Stimulated activated CD4-positive, alpha-beta T cell treated with anti-CD3 and anti-CD28 coated beads, Interleukin-15, amount 100 ng/mL, for 24 hours (primary cell): ENCODE results near the gene DNTTIP2.
"Not testable (repeated sequence)": the region's sequence is repeated elsewhere in the genome, so short reads cannot be mapped to it uniquely, and the experiment has no call there.

Experiments
- DNase-seq: peaks from one replicate; pipeline ENCODE4 v3.0.0-alpha.2; 2020

The DNTTIP2 gene

DNA sequence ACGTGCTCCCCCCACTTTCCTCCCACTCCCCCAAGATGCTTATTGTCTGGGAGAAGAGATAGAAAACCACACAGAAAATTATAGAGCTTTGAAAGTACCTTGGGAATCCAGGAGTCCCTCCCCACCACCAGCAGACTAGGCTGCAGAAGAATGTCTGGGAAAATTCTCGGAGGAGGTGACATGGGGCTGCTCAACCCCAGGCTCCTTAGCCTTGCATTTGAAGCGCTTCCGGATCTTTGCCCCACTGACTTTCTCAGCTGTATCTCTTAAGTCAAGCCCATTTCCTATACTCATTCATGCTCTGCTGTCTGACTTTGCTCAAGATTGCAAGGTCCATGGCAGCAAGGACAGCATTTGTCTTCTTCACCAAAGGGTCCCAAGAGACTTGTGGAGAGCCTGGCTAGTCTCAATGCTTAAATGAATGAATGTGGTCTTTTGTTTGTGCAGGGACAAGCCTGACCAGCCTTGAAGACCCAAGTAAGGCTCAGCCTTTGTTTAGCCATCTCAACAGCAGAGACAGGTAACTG, 38.0 kb downstream of the DNTTIP2 start:
- DNase-seq = no peak

DNA sequence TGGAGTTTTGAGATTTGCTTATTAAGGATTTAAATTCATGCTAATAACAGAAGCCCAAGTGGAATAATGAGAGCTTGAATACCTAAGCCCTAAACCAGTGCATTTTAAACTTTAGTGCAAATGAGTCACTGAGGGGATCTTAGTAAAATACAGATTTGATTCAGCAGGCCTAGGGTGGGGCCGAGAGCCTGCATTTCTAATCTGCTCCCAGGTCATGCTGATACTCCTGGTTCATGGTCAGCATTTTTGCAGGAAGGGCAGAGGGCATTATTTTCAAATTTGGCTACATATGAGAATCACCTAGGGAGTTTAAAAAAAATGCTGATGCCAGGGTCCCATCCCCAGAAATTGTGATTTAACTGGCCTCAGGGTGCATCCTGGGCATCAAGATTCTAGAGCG, 39.3 kb downstream of the DNTTIP2 start:
- DNase-seq = no peak

DNA sequence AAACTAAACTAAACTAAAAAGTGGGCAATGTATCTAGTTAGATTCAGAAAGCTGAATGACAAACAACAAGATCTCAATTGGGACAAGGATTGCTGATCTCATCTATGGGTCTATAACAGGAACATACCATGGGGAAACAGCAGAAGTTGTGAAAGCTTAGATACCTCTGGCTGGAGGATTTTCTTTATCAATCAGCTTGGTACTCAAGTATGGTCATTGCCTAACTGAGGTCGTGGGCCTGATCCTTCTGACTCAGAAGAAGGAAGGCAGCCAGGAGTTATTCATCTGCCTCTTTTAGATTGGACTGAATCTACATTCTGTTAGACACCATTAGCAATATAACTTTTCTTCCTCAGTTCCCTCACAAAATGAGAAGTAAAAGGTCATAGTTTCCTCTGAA, 39.7 kb downstream of the DNTTIP2 start:
- DNase-seq = no peak

DNA sequence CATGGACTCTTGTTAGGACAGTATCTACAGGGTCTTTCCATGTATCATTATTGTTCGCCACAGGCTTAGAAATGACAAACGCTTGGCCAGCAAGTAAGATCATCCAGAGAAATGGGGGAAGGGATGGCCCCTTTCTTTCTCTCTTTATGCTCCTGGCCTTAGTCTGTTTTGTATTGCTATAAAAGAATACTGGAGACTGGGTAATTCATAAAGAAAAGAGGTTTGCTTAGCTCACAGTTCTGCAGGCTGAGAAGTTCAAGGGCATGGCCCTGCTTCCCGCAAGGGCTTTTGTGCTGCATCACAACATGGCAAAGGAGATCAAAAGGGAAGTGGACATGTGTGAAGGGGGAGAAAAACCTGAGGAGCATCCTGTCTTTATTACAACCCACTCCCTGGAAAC, 41.0 kb downstream of the DNTTIP2 start:
- no peak for DNase-seq

DNA sequence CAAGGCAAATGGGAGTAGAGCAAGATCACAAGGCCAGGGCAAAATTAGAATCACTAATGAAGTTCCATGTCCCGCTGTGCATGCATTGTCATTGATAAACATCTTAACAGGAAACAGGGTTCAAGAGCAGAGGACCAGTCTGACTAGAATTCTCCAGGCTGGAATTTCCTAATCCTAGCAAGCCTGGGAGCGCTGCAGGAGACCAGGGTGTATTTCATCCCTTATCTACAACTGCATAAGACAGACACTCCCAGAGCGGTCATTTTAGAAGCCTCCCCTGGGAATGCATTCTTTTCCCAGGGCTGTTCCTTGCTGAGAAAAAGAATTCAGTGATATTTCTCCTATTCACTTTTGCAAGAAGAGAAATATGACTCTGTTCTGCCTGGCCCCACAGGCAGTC, 45.7 kb downstream of the DNTTIP2 start:
- DNase-seq = not testable (repeated sequence)

DNA sequence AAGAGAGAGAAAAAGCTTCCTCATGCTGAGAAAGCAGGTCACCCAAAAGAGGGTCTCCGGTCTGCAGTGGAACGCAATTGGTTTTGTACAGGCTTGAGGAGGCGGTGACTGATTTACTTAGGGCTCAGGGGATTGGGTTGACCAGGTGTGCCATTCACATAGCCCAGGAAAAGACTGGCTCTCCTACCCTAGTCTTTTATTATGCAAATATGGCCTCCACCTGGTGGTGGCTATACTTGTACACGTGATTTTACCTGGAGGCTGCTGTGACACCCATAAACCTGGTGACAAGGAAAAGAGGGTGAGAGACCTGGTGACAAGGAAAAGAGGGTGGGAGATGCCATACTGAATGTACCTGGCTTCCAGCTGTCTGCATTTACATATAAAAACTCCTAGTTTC, 49.9 kb downstream of the DNTTIP2 start:
- DNase-seq = no peak

DNA sequence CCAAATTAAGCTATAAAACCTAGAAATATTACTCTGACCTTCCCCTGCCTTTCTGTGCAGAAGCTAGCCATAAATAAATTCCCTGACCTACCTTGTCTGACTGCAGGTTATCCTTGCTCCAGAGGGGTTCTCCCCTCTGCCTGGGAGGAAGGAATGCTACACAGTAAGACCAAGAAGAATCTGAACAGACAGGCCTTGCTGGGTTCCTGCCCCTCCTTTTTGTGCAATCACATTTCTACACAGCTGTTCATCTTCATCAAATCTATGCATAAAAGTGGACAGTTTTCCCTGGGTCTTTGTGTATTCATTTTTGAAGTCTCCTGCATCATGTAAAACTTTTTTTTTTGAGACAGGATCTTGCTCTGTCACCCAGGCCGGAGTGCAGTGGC, 50.6 kb downstream of the DNTTIP2 start:
- no peak for DNase-seq

DNA sequence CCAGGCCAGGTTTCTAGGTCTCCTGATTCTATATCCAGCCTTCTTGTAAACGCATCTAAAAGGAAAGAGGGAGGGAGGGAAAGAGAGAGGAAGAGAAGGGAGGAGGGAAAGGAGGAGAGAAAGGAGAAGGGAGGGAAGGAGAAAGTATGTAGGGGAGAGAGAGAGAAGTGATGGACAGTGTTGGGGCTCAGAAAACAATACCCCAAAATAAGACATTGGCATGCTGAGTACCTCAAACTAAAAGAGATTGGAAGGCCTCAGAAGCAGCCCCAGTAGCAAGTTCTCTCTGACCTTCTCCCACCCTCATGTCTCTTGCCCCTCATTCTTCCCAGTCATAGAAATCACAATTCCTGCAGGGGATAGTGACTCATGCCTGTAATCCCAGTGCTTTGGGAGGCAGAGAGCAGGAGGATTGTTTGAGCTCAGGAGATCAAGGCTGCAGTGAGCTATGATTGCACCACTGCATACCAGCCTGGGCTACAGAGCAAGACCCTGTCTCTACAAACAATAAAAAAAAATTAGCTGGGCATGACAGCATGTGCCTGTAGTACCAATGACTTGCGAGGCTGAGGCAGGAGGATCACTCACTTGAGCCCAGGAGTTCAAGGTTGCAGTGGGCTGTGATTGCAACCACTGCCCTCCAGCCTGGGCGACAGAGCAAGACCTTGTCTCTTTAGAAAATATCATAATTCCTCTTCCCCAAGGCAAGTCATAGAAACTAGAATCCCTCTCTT, 51.2 kb downstream of the DNTTIP2 start:
- DNase-seq = no peak

DNA sequence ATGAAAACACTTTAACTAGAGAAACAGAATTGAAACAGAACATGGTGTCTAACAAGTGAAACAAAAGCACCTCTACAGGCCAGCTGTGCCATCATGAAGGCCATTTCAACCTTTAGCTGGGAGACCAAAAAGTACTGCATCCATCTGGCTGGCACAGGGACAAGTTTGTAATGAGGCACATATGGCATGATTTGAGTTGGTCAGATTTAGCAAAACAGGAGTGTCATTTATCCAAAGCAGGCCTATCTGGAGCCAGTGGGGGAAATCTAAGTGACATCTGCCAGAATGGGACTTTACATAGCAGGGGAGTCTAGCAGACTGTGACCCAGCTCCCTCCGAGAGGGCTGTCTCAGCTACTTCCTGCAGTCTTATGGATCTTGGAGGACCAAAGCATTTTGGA, 51.9 kb downstream of the DNTTIP2 start:
- no peak for DNase-seq

DNA sequence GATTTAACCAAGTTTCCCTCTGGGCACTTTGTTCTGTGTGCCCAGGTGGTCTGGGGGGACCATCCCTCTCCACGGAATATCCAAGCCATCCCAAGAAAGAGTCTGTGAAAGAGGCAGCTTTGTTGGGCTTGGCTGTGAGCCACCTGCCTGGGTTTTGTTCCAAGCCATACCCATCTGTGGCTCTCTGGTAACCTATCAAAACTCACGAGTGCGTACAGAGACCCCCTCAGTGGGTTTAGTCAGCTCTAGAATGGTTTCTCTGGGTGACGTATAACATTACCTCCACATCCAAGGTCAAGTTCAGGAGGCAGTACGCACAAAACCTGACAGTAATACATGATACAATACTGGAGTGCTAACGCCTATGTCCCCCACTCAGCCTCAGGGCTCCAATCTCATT, 54.2 kb downstream of the DNTTIP2 start:
- no peak for DNase-seq

DNA sequence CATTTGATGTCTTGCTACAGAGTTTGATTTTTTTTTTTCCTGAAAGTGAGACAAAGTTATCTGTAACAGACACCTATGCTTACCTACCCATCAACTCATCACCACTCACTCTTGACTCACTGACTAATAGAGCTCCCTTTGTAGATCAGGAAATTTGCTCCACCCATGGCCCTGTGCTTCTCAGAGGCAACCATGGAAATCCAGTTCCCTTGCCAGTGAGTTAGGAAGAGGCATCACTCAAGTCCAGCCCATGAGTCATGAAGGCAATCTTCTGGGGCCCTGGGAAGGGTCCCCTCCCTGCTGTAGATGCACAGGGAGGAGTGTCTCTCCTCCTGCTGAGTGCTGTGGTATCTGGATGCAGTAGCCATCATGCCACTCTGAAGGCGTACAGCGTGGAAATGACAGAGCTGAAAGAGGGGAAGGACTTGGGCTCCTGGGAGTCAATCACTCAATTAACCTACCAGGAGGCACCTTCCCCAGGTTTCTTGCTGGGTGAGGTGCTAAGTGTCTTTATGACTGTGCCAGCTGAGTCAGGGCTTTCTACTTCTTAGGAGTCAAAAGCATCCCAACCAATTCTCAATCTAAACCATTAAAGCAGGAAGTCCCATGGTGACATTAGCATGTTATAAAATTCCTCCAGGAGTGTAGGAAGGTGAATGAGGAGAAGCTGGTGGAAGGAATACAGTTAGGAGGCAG, 56.1 kb downstream of the DNTTIP2 start:
- DNase-seq = no peak

DNA sequence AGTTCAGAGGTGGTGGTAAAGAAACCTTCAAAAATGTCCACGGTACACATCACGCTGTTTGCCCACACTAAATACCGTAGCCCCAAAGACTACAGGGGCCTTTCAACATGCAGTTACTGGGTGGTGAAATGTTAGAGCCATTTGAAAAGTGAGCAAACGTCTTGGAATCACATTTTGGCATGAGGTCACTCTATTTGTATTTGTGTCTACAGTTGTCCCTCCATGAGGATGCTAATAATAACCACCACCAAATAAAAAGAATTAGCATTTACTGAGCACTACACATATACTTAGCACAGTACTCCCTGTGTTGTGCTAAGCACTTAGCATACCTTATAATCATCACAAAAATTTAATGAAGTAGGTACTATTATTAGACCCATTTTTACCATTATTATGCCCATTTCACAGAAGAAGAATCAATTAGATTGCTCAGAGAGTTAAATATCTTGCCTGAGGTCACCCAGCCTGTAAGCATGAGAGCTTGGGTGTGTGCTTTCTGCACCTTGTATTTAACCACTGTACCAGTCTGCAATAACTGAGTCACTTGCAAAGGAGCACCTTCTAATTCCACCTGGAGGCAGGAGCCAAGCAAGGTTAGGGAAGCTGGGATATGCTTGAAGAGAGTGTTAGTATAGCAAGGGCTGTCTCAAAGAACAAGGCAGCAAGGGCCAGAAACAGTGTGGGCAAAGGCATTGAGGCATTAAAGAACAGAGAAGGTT, 57.4 kb downstream of the DNTTIP2 start:
- DNase-seq = no peak

DNA sequence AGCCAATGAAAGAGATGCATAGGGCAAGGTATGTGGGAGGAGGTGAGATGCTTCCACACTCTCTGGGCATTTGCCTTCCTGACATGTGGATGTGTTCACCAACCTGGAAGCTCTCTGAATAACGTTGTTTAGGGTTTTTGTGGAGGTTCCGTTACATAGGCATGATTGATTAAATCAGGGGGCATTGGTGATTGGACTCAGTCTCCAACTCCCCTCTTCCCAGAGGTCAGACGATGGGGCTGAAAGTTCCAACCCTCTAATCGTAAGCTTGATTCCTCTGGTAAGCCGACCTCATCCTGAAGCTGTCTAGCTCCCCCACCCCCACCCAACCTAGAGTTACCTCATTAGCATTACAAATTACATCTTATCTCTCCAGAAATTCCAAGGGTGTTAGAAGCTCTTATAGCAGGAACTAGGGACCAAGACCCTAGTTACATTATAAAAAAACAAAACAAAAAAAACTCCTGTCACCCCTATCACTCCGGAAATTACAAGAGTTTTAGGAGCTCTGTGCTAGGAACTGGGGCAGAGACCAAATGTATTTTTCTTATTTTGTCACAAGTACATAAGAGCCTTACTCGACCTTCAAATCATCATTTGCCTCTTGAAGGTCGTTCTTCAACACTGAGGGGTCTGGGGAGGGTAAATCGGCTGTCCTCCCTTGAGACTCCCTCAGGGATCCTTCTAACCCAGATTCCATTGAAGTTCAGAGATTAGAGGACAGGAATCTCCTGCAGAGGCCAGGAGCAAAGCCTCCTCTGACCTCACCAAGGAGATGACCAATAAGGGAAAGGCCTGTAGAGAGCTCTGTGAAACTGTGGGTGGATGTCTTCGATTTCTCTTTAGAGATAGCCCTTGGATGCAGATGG, 58.2 kb downstream of the DNTTIP2 start:
- no peak for DNase-seq

DNA sequence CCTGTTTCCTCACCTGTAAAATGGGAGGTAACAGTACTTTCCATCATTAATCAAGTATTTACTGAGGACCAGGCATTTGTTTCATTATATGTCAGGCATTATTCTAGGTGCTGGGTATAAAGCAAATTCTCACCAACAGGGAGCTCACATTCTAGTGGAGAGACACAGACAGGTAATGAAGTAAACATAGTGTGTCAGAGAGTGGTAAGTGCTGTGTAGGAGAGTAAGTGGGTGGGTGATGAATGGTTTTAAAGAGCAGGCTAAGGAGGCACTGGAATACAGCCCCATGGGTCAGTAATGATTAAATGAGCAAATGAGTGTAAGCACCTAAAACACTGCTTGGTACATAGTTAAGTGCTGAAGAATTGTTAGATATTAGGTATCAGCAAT, 60.4 kb downstream of the DNTTIP2 start:
- no peak for DNase-seq

DNA sequence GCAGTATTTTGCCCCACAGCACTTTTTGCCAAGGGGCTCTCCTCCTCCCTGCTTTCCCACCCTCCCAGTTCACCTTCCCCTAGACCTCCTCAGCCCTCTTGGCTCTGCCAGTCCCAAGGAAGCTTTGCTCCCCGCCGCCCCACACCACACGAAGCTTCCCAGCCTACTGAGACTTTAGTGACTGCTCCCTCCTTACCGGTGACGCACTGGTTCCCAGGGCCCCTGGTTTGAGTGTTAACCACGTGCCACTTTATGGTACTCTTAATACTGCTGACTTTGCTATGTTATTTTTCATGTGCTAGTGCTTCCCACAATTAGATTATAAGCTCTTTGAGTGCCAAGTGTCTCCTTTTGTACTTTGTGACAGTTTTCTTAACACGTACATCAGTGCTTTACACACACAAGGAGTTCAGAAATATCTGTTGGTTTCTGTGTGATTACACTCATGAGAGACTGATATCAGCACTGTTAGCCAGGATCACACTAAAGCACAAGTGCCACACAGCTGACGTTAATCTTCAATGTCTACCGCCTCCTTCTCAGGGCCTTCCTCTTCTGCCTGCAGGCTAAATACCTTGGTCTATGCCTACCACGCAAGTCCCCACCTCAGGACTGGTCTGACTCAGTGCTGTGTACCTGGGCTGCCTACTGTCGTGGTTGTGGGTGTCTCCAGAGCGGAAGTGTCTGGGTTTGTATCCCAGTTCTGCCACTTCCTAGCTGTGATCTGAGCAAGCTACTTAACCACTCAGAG, 61.0 kb downstream of the DNTTIP2 start:
- DNase-seq = peak; percentile 46

DNA sequence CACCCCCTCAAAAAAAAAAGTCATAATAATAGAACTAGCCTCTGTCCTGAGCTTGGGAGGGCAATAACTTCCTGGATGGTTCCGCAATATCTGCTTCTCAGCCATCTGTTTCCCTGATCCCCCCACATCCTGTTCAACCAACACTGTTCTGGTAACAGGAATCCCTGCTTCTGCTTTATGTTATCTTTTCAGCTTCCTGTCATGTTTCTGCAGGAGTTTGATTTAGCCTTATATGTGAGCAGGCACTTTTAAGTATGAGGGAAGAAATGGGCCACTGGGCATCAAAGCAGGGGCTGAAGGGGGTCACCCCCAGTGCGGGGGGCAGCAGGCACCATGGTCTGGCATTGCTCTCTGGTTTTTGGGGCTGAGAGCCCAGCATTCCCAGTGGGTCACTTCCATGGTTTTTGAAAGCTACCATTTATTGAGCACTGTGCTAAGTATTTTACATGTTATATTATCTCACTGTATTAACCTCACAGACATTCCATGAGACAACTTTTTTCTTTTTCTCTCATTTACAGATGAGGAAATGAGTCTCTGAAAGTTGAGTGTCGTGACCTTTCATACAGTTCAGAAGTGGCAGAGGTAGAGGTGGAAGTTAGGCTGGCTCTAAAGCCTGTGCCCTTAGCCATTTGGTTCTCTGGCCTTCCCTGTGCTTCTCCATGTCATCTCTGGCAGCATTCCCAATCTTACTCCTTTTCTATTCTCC, 61.9 kb downstream of the DNTTIP2 start:
- DNase-seq = no peak
